Effector memory CD4-positive, alpha-beta T cell (primary cell): ENCODE results near the gene MEX3A.
A peak's percentile ranks its signal among the peaks of the same experiment; 100 is the strongest.

Experiments
- DNase-seq, 3 donors: peaks; one replicate each; pipeline ENCODE4 v3.0.0-alpha.2; 2020
- H3K27ac ChIP-seq: 2 replicates; pipeline ENCODE4 v1.7.0; 2013; ENCODE audit warnings: mild to moderate bottlenecking, low read length, moderate library complexity; ENCODE audit not compliant: insufficient read depth, poor library complexity, severe bottlenecking
- H3K27me3 ChIP-seq: replicated peaks from 2 replicates; pipeline ENCODE4 v1.7.0; 2013; ENCODE audit warnings: mild to moderate bottlenecking, low read length; ENCODE audit not compliant: insufficient read depth, control insufficient read depth, poor library complexity, severe bottlenecking
- H3K36me3 ChIP-seq: 2 replicates; pipeline ENCODE4 v1.7.0; 2013; ENCODE audit warnings: mild to moderate bottlenecking, low read length, moderate library complexity; ENCODE audit not compliant: control insufficient read depth, insufficient read depth
- H3K4me1 ChIP-seq: 2 replicates; pipeline ENCODE4 v1.7.0; 2013; ENCODE audit warnings: low read length, mild to moderate bottlenecking; ENCODE audit not compliant: control insufficient read depth, insufficient read depth, poor library complexity, severe bottlenecking
- H3K4me3 ChIP-seq: 2 replicates; pipeline ENCODE4 v1.7.0; 2013; ENCODE audit warnings: low read length, low read depth, mild to moderate bottlenecking; ENCODE audit not compliant: insufficient read depth, poor library complexity, severe bottlenecking
- H3K9me3 ChIP-seq: 2 replicates; pipeline ENCODE4 v1.7.0; 2013; ENCODE audit warnings: mild to moderate bottlenecking, low read length, moderate library complexity; ENCODE audit not compliant: control insufficient read depth

The MEX3A gene

DNA sequence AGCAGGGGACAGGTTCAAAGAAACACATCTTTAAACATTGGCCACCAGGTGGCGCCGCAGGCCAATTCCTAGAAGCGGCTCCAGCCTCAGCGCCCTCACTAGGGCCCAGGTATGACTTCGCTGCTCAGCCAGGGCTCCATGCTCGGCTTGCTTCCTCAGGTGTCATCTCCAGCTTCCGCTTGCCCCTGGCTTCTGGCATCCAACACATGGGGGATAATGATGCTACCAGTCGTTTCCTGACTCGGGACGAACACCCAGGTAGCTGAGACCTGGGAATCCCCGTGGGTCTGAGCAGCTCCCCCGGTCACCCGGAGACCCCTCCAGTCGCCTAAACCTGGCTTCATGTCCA lies 8.5 kb upstream of the MEX3A start:
- Histone ChIP-seq H3K9me3 (no peaks in the 10 kb centered on the region), H3K4me1 (peaks cover 2% of the 10 kb centered on the region), H3K27me3 (peaks cover 4% of the 10 kb centered on the region), H3K27ac (no peak overlapping the region), H3K36me3 (no peaks in the 10 kb centered on the region), H3K4me3 (no peak overlapping the region)
- DNase-seq, result peak; percentile 73 to 86 (median 79)

GRCh38 chr1:156090138-156090839 lies 8.0 kb upstream of the MEX3A start:
- DNase-seq, result no peak
- no peaks in the 10 kb centered on the region for H3K9me3 ChIP-seq
- no peaks in the 10 kb centered on the region for H3K4me1 ChIP-seq
- H3K27ac ChIP-seq, result no peak overlapping the region
- H3K36me3 ChIP-seq, result no peaks in the 10 kb centered on the region
- H3K4me3 ChIP-seq, result no peak overlapping the region
- peaks cover 4% of the 10 kb centered on the region for H3K27me3 ChIP-seq

GRCh38 chr1:156089704-156090103 lies 7.4 kb upstream of the MEX3A start:
- H3K27me3 ChIP-seq, result peaks cover 8% of the 10 kb centered on the region
- H3K27ac ChIP-seq, result no peak overlapping the region
- no peak overlapping the region for H3K4me3 ChIP-seq
- H3K4me1 ChIP-seq, result no peaks in the 10 kb centered on the region
- H3K36me3 ChIP-seq, result no peaks in the 10 kb centered on the region
- no peak for DNase-seq
- no peaks in the 10 kb centered on the region for H3K9me3 ChIP-seq

GRCh38 chr1:156086256-156086662 lies 4.0 kb upstream of the MEX3A start:
- no peaks in the 10 kb centered on the region for H3K36me3 ChIP-seq
- peaks cover 8% of the 10 kb centered on the region for H3K27me3 ChIP-seq
- no peaks in the 10 kb centered on the region for H3K9me3 ChIP-seq
- no peak for DNase-seq
- H3K27ac ChIP-seq, result no peak overlapping the region
- peaks cover 11% of the 10 kb centered on the region for H3K4me1 ChIP-seq
- no peak overlapping the region for H3K4me3 ChIP-seq

DNA sequence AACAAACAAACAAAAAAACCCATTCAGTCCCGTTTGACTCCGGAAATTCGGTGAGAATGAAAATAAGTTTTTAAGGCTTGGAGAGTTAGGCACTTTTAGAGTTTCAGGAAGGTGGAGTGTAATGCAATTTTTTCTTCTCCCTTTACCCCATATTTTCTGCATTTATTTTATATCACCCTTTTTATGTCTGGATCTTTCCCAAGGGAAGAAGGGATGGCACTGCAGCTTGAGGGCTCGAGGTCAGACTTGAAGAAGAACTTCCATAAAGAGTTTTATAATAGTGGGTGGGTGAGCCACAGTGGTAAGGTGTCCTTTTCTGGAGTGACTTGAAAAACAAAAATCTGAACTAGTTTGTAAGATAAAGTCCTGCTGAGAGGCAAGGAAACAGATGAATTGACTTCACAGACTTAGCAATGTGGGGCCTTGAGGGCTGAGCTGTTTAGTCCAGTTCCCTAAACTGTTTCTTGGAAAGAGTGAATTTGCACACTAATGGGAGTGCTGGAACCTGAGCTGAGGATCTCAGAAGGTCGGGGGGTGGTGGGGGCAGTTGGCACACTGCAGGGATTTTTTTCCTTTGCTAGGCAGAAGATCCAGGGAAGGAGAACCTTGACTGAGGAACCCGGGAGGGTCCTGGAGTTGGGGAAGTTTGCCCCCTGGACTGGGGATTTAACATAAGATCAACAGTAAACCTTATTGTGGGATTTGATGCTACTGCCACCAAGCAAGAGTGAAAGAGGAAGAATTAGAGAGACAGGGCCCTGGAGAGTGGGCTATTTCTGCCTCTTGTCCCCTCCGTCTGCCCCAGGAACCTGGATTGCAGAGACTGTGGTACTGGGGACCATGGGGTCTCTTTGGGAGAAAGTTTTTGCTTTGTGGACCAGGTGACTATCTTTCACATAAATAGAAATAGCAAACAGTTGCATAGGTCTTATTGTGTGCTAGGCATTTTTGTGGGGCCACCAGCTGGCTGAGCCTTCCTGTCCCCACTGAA lies 1.8 kb upstream of the MEX3A start:
- H3K4me3 ChIP-seq, result no peak overlapping the region
- H3K4me1 ChIP-seq, result peaks cover 11% of the 10 kb centered on the region
- H3K27ac ChIP-seq, result no peak overlapping the region
- H3K27me3 ChIP-seq, result peaks cover 8% of the 10 kb centered on the region
- DNase-seq, result no peak
- no peaks in the 10 kb centered on the region for H3K36me3 ChIP-seq
- H3K9me3 ChIP-seq, result no peaks in the 10 kb centered on the region

DNA sequence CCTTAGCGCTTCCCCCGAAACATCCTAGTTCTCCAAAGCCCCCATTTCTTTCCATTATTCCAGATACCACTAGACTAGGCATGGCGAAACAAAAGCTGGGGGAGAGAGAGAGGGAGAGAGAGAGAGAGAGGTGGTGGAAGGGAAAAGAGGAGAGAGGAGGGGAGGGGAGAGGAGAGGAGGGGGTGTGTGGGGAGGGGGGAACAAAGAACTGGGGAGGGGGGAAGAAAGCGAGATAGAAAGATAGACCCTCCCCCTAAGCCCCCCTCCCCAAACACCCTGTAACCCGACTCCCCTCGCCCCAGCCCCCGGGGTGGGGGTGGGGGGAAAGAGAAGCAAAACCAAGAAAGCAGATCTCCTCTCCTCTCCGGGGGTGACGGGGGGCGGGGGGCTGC lies 352 bp downstream of the MEX3A start:
- H3K9me3 ChIP-seq, result no peaks in the 10 kb centered on the region
- H3K27me3 ChIP-seq, result peaks cover 4% of the 10 kb centered on the region
- peak overlapping the region; percentile 95 for H3K4me3 ChIP-seq
- no peaks in the 10 kb centered on the region for H3K36me3 ChIP-seq
- no peak overlapping the region for H3K27ac ChIP-seq
- no peak for DNase-seq
- H3K4me1 ChIP-seq, result peaks cover 11% of the 10 kb centered on the region

DNA sequence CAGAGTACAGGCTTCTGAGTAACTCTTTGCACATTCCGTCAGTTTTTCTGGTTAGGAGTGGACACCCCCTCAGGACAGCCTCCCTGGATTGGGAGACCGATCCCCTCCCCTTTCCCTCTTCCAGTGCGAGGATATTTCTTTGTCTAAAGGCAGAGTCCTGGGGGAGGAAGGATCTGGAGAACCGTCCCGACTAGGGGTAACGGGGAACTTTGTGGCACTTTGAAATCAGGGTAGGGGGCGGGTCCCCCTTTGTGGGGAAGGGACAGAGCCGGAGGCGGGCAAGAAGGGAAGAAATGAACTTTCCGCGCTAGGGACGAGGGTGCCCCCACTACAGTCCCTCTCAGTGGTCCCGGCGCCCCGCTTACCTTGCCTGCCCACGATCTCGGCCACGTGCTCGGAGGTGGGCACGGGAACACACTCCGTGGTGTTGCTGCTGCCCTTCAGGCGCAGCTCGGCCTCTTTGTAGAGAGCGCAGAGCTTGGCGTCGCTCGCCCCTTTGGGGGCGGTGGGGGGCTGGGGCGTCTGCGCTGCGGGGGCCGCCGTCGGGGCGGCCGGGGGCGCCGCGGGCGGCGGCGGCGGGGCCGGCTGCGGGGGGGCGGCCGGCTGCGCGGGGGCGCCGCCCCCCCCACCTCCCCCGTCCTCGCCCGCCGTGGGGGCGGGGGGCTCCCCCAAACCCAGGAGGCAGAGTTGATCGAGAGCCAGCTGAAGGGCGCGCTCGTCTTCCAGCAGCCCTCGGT lies 917 bp downstream of the MEX3A start:
- peak overlapping the region; percentile 95 for H3K4me3 ChIP-seq

DNA sequence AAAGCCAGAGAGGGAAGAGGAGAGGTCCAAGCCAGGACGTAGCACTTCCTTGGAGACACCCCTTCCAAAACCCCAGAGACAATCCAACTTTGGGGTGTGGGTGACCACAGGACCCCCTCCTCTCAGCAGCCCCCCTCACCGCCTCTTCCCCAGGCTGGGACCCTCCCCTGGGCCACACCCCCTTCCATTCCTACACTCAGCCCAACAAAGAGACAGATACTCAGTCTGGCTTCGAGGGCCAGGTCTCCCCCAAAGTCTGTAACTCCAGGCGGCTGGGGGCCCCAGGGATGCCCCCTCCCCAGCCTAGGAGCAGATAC lies 1.4 kb downstream of the MEX3A start:
- Histone ChIP-seq H3K27me3 (peaks cover 4% of the 10 kb centered on the region), H3K36me3 (no peaks in the 10 kb centered on the region), H3K9me3 (no peaks in the 10 kb centered on the region), H3K4me3 (no peak overlapping the region), H3K4me1 (peaks cover 11% of the 10 kb centered on the region), H3K27ac (no peak overlapping the region)
- no peak for DNase-seq

More for the DNA sequence above, 917 bp downstream of the MEX3A start:
- peaks cover 11% of the 10 kb centered on the region for H3K4me1 ChIP-seq
- no peaks in the 10 kb centered on the region for H3K36me3 ChIP-seq
- H3K27ac ChIP-seq, result no peak overlapping the region
- no peak for DNase-seq
- no peaks in the 10 kb centered on the region for H3K9me3 ChIP-seq
- H3K27me3 ChIP-seq, result peaks cover 4% of the 10 kb centered on the region

DNA sequence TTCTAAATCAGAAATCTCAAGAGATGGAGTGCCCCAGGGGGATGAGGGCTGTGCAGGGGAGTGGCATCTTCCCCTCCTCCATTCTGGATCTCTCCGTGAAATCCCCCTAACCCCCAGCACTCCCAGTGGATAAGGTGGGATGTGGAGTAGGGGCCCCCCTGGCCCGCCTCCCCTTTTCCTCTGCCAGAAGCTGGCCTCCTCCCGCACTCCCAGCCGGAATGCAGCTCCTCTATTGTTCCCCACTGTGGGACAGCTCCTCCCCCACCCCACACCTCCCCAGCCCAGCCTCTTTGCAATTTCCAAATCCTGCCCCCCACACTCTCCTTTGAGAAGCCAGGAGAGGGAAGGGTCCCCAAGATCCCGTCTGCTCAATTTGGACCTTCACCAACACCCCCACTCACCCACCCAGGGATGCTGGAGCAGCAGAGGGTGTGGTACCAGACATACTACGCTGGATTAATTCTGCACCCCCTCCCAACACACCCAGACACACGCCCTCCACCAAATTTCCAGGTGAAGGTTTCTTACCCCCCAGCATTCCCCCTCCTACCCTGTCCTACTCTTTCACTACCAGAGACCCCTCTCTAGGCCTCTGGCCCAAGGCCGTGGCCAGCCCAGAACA lies 1.9 kb downstream of the MEX3A start:
- Histone ChIP-seq H3K4me3 (no peak overlapping the region), H3K4me1 (peaks cover 11% of the 10 kb centered on the region)

More for the DNA sequence above, 1.9 kb downstream of the MEX3A start:
- no peaks in the 10 kb centered on the region for H3K36me3 ChIP-seq
- no peak overlapping the region for H3K27ac ChIP-seq
- peaks cover 4% of the 10 kb centered on the region for H3K27me3 ChIP-seq
- DNase-seq, result no peak
- no peaks in the 10 kb centered on the region for H3K9me3 ChIP-seq
